GM18873 (cell line): ENCODE results near the gene GLS2.
"Not testable (repeated sequence)": the region's sequence is repeated elsewhere in the genome, so short reads cannot be mapped to it uniquely, and the experiment has no call there.

Experiments used
- ATAC-seq: cut with Tn5 transposase; IDR thresholded peaks from one replicate; pipeline ENCODE4 v1.9.1; 2021; ENCODE audit warnings: mild to moderate bottlenecking, moderate library complexity, moderate number of reproducible peaks; ENCODE audit not compliant: unreplicated experiment, low FRiP score

Gene GLS2

GRCh38 chr12:56448860-56449621 is 38.9 kb downstream of the GLS2 start, which contains the start of gene TIMELESS:
TIMELESS (minus strand) TSS chr12:56449426; CDS start chr12:56434170, 15,256 bp downstream.
- peak; percentile 80 for ATAC-seq

GRCh38 chr12:56443208-56443607 is 44.8 kb downstream of the GLS2 start:
- ATAC-seq: not testable (repeated sequence)

GRCh38 chr12:56437430-56438176 is 50.4 kb downstream of the GLS2 start:
- ATAC-seq: no peak

GRCh38 chr12:56434828-56435227 is 53.1 kb downstream of the GLS2 start:
- ATAC-seq: no peak

- no peak for ATAC-seq
These were observed 56.1 kb downstream of the GLS2 start for GRCh38 chr12:56431850-56432249.

GRCh38 chr12:56431288-56431687 is 56.7 kb downstream of the GLS2 start:
- no peak for ATAC-seq

- ATAC-seq: no peak
These were observed 62.0 kb downstream of the GLS2 start for GRCh38 chr12:56425940-56426438.

GRCh38 chr12:56425193-56425592 is 62.8 kb downstream of the GLS2 start:
- no peak for ATAC-seq
